GM10266 (cell line): ENCODE results near the gene CMSS1.

ENCODE experiments used
- DNase-seq: peaks from one replicate; pipeline ENCODE4 v3.0.0; 2012; ENCODE audit errors: extremely low spot score
- TF ChIP-seq, protein P1 (sequence below): IDR thresholded peaks from 2 replicates; pipeline ENCODE4 v1.5.1; 2012; ENCODE audit warnings: mild to moderate bottlenecking, low read depth; ENCODE audit not compliant: control insufficient read depth, insufficient read depth; ENCODE audit errors: missing control alignments

CMSS1 gene

GRCh38 chr3:100020876-100021644, 203.4 kb downstream of the CMSS1 start:
- TF ChIP-seq, protein P1, sequence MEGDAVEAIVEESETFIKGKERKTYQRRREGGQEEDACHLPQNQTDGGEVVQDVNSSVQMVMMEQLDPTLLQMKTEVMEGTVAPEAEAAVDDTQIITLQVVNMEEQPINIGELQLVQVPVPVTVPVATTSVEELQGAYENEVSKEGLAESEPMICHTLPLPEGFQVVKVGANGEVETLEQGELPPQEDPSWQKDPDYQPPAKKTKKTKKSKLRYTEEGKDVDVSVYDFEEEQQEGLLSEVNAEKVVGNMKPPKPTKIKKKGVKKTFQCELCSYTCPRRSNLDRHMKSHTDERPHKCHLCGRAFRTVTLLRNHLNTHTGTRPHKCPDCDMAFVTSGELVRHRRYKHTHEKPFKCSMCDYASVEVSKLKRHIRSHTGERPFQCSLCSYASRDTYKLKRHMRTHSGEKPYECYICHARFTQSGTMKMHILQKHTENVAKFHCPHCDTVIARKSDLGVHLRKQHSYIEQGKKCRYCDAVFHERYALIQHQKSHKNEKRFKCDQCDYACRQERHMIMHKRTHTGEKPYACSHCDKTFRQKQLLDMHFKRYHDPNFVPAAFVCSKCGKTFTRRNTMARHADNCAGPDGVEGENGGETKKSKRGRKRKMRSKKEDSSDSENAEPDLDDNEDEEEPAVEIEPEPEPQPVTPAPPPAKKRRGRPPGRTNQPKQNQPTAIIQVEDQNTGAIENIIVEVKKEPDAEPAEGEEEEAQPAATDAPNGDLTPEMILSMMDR = no peak
- no peak for DNase-seq

DNA sequence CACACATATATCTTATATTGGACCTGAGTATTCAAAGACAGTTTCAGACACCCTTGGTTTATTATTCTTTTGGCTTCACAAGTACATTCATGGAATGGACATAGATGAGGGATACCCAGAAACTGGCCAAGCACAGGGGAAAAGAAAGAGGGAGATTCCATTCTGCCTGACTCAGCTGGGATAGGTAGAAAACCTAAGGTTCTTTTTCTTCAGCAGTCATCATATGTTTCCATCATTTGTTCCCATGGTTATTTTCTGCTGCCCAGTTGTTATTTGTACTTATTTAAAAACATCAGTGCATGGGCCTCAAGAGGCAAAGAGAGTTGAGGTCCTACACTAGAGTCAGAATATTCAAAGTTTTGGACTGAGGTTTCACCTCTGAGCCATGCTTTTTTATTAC, 204.8 kb downstream of the CMSS1 start:
- no peak for DNase-seq
- TF ChIP-seq, protein P1 = no peak

GRCh38 chr3:100023150-100023549, 205.5 kb downstream of the CMSS1 start:
- no peak for DNase-seq
- TF ChIP-seq, protein P1 = no peak

DNA sequence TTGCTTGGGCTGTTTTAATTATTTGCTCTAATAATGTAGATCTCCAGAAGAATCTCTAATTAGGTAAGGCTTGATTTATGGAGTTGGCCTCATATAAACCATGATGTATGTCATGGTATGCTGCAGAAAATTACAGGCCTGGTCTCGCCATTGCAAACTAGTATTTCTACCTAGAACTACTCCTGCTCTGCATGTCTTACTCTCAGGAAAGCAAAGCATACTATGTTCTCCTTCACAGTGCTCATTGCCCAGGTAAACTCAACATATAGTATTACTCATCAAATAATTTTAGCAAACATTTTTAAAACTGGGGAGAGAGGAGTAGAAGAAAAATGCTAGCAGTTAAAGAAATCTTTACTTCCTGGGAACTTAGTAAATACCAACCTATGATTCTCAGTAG, 205.9 kb downstream of the CMSS1 start:
- DNase-seq = no peak
- TF ChIP-seq, protein P1 = no peak

- no peak for DNase-seq
- TF ChIP-seq, protein P1 = no peak
These were observed 207.1 kb downstream of the CMSS1 start for GRCh38 chr3:100024520-100025303.

DNA sequence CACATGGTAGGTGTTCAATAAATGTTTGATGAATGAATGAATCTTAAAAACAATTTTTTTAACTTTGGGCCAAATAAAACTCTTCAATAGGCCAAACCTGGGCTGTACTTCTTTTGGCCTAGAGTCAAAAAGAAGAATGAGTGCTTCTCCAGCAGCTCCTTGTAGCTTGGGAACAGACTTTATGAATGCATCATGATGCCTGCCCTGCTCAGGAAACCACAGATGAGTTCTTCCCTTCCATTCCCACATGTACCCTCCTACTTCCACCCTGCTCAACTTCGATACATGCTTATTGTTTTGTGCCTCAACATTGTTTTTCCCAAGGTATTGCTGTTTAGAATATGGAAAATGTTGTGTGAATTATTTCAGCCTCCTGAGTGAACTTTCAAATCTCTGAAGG, 209.7 kb downstream of the CMSS1 start:
- DNase-seq = no peak
- TF ChIP-seq, protein P1 = no peak

GRCh38 chr3:100029052-100029451, 211.4 kb downstream of the CMSS1 start:
- TF ChIP-seq, protein P1 = no peak
- no peak for DNase-seq
